Cardiac fibroblast (primary cell): ENCODE results near the gene EXD3.
"Not testable (repeated sequence)": the region's sequence is repeated elsewhere in the genome, so short reads cannot be mapped to it uniquely, and the experiment has no call there.

Experiments used
- DNase-seq, 2 donors: peaks; one replicate each; pipeline versions ENCODE4 v3.0.0 to v3.0.0-alpha.2; 2010; ENCODE audit warnings: low read depth in 2 of 2
- H3K4me3 ChIP-seq, 2 donors: replicated peaks in 1 of 2; 1 replicate in 1 of 2; 2 replicates in 1 of 2; pipeline ENCODE4 v1.5.1; 2011; ENCODE audit warnings: low read depth in 2 of 2, low read length in 2 of 2, mild to moderate bottlenecking in 2 of 2, moderate library complexity in 1 of 2
- TF ChIP-seq, protein P1 (sequence below): IDR thresholded peaks from one replicate; pipeline ENCODE4 v1.5.1; 2011; ENCODE audit warnings: low read depth, mild to moderate bottlenecking, low read length, inconsistent platforms

Gene EXD3

DNA sequence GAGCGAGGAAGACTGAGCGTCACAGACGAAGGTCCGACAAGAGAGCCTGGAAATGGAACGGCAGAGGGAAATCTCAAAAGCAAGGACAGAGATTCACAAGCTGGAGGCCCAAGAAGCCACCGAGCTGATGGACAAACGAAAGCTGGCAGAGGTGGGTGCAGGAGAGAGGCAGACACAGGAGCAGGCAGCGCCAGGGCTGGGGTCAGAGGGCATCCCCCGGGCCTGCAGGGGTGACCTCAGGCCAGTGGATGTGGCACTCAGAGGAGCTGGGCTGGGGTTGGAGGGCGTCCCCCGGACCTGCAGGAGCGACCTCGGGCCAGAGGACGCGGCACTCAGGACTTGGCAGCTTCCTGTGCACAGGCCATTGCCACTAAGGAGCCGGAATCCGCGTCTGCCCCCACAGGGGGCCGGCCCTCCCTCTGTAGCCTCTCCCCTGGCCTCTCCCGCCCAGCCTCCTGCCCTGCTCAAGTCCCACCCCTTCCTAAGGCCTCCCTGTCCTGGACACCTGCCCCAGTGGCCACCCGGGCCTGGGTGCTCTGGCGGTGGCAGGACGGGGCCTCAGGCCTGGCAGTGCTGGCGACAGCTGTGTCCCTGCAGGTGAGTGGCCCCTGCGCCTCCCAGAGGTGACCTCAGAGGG is 40.4 kb downstream of the EXD3 start:
- H3K4me3 ChIP-seq, result no peak overlapping the region
- DNase-seq, result no peak
- TF ChIP-seq, protein P1, sequence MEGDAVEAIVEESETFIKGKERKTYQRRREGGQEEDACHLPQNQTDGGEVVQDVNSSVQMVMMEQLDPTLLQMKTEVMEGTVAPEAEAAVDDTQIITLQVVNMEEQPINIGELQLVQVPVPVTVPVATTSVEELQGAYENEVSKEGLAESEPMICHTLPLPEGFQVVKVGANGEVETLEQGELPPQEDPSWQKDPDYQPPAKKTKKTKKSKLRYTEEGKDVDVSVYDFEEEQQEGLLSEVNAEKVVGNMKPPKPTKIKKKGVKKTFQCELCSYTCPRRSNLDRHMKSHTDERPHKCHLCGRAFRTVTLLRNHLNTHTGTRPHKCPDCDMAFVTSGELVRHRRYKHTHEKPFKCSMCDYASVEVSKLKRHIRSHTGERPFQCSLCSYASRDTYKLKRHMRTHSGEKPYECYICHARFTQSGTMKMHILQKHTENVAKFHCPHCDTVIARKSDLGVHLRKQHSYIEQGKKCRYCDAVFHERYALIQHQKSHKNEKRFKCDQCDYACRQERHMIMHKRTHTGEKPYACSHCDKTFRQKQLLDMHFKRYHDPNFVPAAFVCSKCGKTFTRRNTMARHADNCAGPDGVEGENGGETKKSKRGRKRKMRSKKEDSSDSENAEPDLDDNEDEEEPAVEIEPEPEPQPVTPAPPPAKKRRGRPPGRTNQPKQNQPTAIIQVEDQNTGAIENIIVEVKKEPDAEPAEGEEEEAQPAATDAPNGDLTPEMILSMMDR, result no peak

DNA sequence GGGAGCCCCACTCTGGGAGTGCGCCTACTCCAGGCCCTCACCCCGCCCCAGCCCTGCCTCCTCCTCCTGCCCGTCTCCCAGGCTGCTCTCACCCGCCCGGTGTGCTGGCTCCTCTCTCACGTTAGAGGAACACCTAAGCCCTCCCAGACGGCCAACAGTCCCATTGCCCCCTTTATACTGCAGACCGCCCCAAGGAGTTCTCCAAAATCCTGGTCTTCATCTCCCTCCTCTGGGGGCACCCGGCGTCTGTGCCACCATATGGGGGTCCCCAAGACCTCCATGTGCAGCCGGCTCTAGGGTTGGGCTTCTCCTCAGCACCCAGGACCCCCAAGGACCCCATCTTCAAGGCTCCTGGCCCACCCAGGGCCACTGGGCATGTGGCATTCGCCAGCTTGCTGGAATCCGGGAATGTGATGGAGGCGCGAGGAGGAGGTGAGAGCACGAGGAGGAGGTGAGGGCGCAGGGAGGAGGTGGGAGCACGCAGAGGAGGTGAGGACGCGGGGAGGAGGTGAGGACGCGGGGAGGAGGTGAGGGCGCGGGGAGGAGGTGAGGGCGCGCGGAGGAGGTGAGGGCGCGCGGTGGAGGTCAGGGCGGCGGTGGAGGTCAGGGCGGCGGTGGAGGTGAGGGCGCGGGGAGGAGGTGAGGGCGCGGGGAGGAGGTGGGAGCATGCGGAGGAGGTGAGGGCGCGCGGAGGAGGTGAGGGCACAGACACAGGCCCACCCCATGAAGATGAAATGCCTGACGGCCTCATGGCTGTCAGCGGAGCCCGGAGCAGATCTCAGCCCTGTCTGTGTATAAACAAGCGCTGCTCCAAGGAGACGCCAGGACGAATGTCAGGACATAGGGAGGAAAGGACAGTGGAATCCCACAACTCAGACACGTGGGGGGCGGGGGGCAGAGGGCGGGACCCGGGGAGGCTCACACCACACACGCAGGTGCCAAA is 41.2 kb downstream of the EXD3 start:
- DNase-seq, result no peak
- TF ChIP-seq, protein P1, result no peak
- no peak overlapping the region for H3K4me3 ChIP-seq

DNA sequence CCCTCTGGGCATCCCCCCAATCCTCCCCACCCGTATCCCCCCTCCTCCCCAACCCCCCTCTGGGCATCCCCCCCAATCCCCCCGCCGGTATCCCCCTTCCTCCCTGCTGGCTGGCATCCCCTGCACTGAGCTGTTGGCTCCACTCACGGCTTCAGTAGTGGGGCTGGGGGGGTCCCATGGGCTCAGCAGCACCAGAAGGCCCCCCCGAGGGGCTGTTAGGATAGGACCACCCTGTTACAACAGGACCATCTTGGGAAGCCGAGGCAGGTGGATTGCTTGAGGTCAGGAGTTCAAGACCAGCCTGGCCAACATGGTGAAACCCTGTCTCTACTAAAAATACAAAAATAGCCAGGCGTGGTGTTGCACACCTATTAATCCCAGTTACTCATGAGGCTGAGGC is 42.4 kb downstream of the EXD3 start:
- TF ChIP-seq, protein P1, result no peak
- DNase-seq, result no peak
- H3K4me3 ChIP-seq, result no peak overlapping the region

DNA sequence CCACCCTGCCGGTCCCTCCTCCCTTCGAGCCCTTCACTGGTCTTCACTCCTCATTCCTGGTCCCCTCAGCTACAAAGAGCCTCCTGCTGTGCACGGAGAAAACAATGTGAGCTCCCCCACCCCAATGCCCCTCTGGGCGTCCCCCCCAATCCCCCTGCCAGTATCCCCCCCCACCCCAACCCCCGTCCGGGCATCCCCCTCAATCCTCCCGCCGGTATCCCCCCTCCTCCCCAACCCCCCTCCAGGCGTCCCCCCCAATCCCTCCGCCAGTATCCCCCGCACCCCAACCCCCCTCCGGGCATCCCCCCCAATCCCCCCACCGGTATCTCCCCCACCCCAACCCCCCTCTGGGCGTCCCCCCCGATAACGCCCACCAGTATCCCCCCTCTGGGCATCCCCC is 42.8 kb downstream of the EXD3 start:
- H3K4me3 ChIP-seq, result no peak overlapping the region
- DNase-seq, result no peak
- TF ChIP-seq, protein P1, result no peak

DNA sequence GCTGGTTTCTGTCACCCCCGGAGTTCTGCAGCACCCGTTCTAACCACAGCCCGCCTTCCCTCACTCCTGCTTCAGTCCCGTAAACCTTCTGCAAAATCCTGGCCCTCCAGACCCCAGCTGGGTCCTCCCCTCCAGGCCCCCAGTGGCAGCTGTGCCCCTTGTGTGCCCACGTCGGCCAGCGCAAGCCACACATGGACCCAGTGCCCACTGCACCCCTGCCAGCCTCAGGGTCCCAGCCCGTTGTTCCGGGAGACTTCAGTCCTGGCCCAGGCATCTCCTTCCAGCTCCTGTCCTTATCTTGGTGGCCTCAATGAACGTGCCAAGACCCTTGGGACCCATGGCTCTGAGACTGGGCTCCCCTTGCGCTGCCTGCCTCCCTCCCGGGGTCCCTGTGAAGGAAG is 43.2 kb downstream of the EXD3 start:
- no peak overlapping the region for H3K4me3 ChIP-seq

DNA sequence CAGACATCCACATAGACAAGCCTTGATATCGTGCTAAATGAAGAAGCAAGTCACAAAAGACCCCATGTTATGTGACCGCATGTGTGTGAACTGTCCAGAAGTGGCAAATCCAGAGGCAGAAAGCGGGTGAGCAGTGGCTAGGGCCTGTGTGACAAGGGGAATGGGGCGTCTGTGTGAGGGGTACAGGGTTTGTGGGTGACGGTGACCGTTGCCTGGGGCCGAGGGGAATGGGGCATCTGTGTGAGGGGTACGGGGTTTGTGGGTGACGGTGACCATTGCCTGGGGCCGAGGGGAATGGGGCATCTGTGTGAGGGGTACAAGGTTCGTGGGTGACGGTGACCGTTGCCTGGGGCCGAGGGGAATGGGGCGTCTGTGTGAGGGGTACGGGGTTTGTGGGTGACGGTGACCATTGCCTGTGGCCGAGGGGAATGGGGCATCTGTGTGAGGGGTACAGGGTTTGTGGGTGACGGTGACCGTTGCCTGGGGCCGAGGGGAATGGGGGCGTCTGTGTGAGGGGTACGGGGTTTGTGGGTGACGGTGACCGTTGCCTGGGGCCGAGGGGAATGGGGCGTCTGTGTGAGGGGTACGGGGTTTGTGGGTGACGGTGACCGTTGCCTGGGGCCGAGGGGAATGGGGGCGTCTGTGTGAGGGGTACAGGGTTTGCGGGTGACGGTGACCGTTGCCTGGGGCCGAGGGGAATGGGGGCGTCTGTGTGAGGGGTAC is 44.1 kb downstream of the EXD3 start:
- DNase-seq, H3K4me3 ChIP-seq: not testable (repeated sequence)

More for the DNA sequence above, 43.2 kb downstream of the EXD3 start:
- no peak for DNase-seq
- TF ChIP-seq, protein P1, result no peak

DNA sequence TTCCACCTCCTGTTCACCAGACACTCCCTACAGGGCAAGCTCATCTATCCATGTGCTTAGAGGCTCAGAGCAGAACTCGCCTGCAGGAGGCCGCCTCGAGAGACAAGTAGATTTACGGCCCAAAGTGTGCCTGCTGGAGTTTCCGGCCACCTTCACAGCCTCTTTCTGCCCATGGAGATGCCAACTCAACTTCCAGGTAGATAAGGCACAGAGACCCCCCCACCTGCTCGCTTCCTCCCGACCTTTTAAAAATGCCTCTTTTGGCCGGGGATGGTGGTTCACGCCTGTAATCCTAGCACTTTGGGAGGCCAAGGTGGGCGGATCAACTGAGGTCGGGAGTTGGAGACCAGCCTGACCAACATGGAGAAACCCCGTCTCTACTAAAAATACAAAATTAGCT is 46.6 kb downstream of the EXD3 start:
- no peak overlapping the region for H3K4me3 ChIP-seq
- no peak for DNase-seq
- TF ChIP-seq, protein P1, result no peak
